Tibial nerve (tissue), 3 donors: ENCODE data around the gene WFS1.

Source experiments
- CTCF ChIP-seq, 5 experiments: fragments of 200-600 bp in 3 of 5; fragments of 450-650 bp in 2 of 5; sonication (generic) in 3 of 5; IDR thresholded peaks; one replicate each; pipeline ENCODE4 v1.5.1; 2016 to 2019; ENCODE audit warnings: antibody characterized with exemption in 5 of 5, mild to moderate bottlenecking in 3 of 5, moderate library complexity in 2 of 5
- POLR2A ChIP-seq, 2 donors: fragments of 450-650 bp; IDR thresholded peaks; one replicate each; pipeline ENCODE4 v1.6.1; 2017; ENCODE audit warnings: antibody characterized with exemption in 2 of 2, mild to moderate bottlenecking in 2 of 2, moderate library complexity in 2 of 2

- no peak for TF ChIP-seq CTCF (IDR thresholded peaks at IDR 0.05)
- TF ChIP-seq POLR2A (IDR thresholded peaks at IDR 0.05) = no peak
These were observed 81.0 kb downstream of the WFS1 start for GRCh38 chr4:6350646-6351045.
